Fibroblast of lung (primary cell): ENCODE measurements around the gene NUBP1. TPM values are rescaled to one million over a fixed set of nuclear protein-coding genes. Genes with fewer than 3 reads are reported as not detected.

Experiments
- DNase-seq, 2 donors: peaks; one replicate each; pipeline versions ENCODE4 v3.0.0 to v3.0.0-alpha.2; 2010; ENCODE audit warnings: low read depth in 2 of 2
- H2AFZ ChIP-seq: 2 replicates; pipeline ENCODE4 v1.5.1; 2012; ENCODE audit warnings: low read length, control low read depth, inconsistent platforms
- H3K27ac ChIP-seq: 2 replicates; pipeline ENCODE4 v1.5.1; 2011; ENCODE audit warnings: low read length, control low read depth; ENCODE audit not compliant: insufficient read depth
- H3K27me3 ChIP-seq: 2 replicates; pipeline ENCODE4 v1.5.1; 2011; ENCODE audit warnings: mild to moderate bottlenecking, low read length; ENCODE audit not compliant: control insufficient read depth, insufficient read depth
- H3K36me3 ChIP-seq: 2 replicates; pipeline ENCODE4 v1.5.1; 2011; ENCODE audit warnings: low read length; ENCODE audit not compliant: control insufficient read depth, insufficient read depth
- H3K4me1 ChIP-seq: 2 replicates; pipeline ENCODE4 v1.5.1; 2011; ENCODE audit warnings: low read length; ENCODE audit not compliant: control insufficient read depth, insufficient read depth; ENCODE audit errors: extremely low read depth
- H3K4me2 ChIP-seq: 2 replicates; pipeline ENCODE4 v1.5.1; 2011; ENCODE audit warnings: low read length, control low read depth; ENCODE audit not compliant: insufficient read depth; ENCODE audit errors: extremely low read depth
- H3K4me3 ChIP-seq, 4 experiments: fragments of 200-600 bp in 1 of 4; sonication (generic) in 1 of 4; replicated peaks in 1 of 4; 2 replicates each; pipeline ENCODE4 v1.5.1; 2011 to 2016; ENCODE audit warnings: low read length in 4 of 4, low read depth in 3 of 4, mild to moderate bottlenecking in 3 of 4, control low read depth in 2 of 4, inconsistent platforms in 1 of 4, mixed read lengths in 1 of 4; ENCODE audit not compliant: insufficient read depth in 1 of 4; ENCODE audit errors: control extremely low read depth in 1 of 4
- H3K79me2 ChIP-seq: 2 replicates; pipeline ENCODE4 v1.5.1; 2012; ENCODE audit warnings: mild to moderate bottlenecking, low read length, inconsistent platforms; ENCODE audit not compliant: control insufficient read depth, insufficient read depth
- H3K9ac ChIP-seq: 2 replicates; pipeline ENCODE4 v1.5.1; 2011; ENCODE audit warnings: mild to moderate bottlenecking, low read length, control low read depth; ENCODE audit not compliant: insufficient read depth
- H3K9me3 ChIP-seq: 2 replicates; pipeline ENCODE4 v1.5.1; 2012; ENCODE audit warnings: low read depth, low read length; ENCODE audit not compliant: control insufficient read depth, insufficient read depth
- H4K20me1 ChIP-seq: 2 replicates; pipeline ENCODE4 v1.5.1; 2011; ENCODE audit warnings: low read length; ENCODE audit not compliant: control insufficient read depth, insufficient read depth; ENCODE audit errors: extremely low read depth
- EZH2 ChIP-seq: IDR thresholded peaks from 2 replicates; pipeline ENCODE4 v1.5.1; 2012; ENCODE audit warnings: low read length, control low read depth, mild to moderate bottlenecking; ENCODE audit errors: missing control alignments
- polyA plus RNA-seq, 2 donors: library from polyadenylated mRNA; depleted of rRNA in 1 of 2; stranded (reverse) in 1 of 2; unstranded in 1 of 2; fragments of >200 nt; gene quantifications; 2 replicates each; pipeline ENCODE4 v1.2.1, GENCODE V29; 2011 to 2012; ENCODE audit warnings: missing spikeins in 1 of 2
- total RNA-seq: library from RNA; depleted of rRNA; stranded (reverse); fragments of >200 nt; gene quantifications from 2 replicates; pipeline ENCODE4 v1.2.1, GENCODE V29; 2014
- TF ChIP-seq, protein P1 (sequence below), 2 donors: IDR thresholded peaks in 1 of 2; conservative IDR thresholded peaks in 1 of 2; 1 replicate in 1 of 2; 2 replicates in 1 of 2; pipeline ENCODE4 v1.5.1; 2011 to 2012; ENCODE audit warnings: low read length in 2 of 2, control low read depth in 1 of 2, inconsistent platforms in 1 of 2, low read depth in 1 of 2, mild to moderate bottlenecking in 1 of 2

Gene NUBP1
- total and polyA plus RNA-seq, 2 donors (not counting 1 experiment from before 2014, with no cell fraction given) = 16.7 to 29.7 TPM

DNA sequence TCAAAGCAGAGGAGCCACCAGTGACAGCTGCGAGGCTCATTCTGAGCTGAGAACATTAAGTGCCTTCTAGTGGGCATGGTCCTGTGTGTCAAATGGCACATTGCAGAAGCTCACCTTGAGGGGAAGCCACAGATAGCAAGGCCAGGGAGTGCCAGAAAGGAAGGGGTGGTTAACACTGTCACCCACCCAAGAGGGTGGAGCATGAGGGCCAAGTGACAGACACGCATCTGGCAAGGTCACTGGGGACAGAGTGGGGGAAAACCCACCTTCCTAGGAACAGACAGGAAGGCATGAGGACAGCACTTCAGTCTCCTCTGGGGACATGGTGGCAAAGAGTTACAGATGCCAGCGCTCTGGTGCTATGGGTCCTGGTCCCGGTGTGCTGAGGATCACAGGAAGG is 22.1 kb downstream of the NUBP1 start:
- Histone ChIP-seq H3K9ac (no peak overlapping the region), H3K79me2 (no peaks in the 10 kb centered on the region), H4K20me1 (no peaks in the 10 kb centered on the region), H3K9me3 (no peaks in the 10 kb centered on the region), H2AFZ (no peak overlapping the region), H3K36me3 (peaks cover 10% of the 10 kb centered on the region), H3K27me3 (no peaks in the 10 kb centered on the region), H3K27ac (no peak overlapping the region), H3K4me3 (no peak overlapping the region), H3K4me2 (no peak overlapping the region), H3K4me1 (no peaks in the 10 kb centered on the region)
- no peak for TF ChIP-seq EZH2
- TF ChIP-seq, protein P1, sequence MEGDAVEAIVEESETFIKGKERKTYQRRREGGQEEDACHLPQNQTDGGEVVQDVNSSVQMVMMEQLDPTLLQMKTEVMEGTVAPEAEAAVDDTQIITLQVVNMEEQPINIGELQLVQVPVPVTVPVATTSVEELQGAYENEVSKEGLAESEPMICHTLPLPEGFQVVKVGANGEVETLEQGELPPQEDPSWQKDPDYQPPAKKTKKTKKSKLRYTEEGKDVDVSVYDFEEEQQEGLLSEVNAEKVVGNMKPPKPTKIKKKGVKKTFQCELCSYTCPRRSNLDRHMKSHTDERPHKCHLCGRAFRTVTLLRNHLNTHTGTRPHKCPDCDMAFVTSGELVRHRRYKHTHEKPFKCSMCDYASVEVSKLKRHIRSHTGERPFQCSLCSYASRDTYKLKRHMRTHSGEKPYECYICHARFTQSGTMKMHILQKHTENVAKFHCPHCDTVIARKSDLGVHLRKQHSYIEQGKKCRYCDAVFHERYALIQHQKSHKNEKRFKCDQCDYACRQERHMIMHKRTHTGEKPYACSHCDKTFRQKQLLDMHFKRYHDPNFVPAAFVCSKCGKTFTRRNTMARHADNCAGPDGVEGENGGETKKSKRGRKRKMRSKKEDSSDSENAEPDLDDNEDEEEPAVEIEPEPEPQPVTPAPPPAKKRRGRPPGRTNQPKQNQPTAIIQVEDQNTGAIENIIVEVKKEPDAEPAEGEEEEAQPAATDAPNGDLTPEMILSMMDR (conservative IDR thresholded peaks at IDR 0.05 in 1 of 2, IDR thresholded peaks at IDR 0.05 in 1 of 2; ENCODE audit: low read depth in 1 of 2, low read length in 2 of 2) = no peak
- no peak for DNase-seq

DNA sequence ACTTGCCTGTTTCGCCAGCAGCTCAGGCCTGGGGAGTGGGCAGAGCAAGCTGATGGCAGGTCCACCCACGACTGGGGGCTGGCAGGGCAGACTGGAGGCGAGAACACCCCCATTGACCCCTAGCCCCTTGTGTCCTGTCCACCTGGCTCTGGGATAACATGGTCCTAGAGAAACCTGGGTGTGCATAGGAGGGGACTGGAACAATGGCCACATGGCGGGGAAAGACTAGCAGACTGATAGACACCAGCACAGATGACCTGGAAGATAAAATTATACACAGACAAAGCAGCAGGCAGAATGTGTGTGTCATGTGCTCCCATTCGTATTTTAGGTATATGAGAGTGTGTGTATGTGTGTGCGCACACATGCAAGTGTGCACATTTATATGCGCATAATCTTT is 23.5 kb downstream of the NUBP1 start:
- H3K4me2 ChIP-seq = no peak overlapping the region
- no peaks in the 10 kb centered on the region for H3K9me3 ChIP-seq
- TF ChIP-seq, protein P1 (conservative IDR thresholded peaks at IDR 0.05 in 1 of 2, IDR thresholded peaks at IDR 0.05 in 1 of 2; ENCODE audit: low read depth in 1 of 2, low read length in 2 of 2) = no peak
- no peak for TF ChIP-seq EZH2
- no peak overlapping the region for H2AFZ ChIP-seq
- H3K27me3 ChIP-seq = no peaks in the 10 kb centered on the region
- no peak for DNase-seq
- H3K27ac ChIP-seq = no peak overlapping the region
- peaks cover 6% of the 10 kb centered on the region for H3K36me3 ChIP-seq
- no peak overlapping the region for H3K4me3 ChIP-seq
- H3K9ac ChIP-seq = no peak overlapping the region
- H4K20me1 ChIP-seq = no peaks in the 10 kb centered on the region
- no peaks in the 10 kb centered on the region for H3K79me2 ChIP-seq
- no peaks in the 10 kb centered on the region for H3K4me1 ChIP-seq

DNA sequence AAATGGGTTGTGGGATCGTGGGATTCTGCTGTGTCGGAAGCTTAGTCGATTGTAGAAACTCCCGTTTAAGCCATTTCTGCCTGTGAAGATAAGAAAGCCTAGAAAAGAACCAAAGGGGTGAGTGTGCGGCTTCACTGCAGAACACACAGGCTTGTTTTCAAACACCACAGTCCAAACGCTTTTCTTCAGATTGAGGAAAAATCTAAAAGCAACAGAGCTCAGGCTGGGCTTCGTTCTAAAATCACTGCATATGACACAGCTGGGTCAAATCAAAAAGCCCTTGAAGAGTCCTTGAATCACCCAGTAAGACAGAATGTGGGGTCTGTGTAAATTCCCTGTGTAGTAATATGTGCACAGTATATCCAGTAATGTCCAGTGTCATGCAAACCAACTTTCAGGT is 25.7 kb downstream of the NUBP1 start:
- H3K4me3 ChIP-seq = no peak overlapping the region
- H3K27me3 ChIP-seq = no peaks in the 10 kb centered on the region
- H3K9me3 ChIP-seq = no peaks in the 10 kb centered on the region
- H2AFZ ChIP-seq = no peak overlapping the region
- no peak overlapping the region for H3K4me2 ChIP-seq
- H3K4me1 ChIP-seq = no peaks in the 10 kb centered on the region
- H3K79me2 ChIP-seq = no peaks in the 10 kb centered on the region
- TF ChIP-seq EZH2 = no peak
- TF ChIP-seq, protein P1 (conservative IDR thresholded peaks at IDR 0.05 in 1 of 2, IDR thresholded peaks at IDR 0.05 in 1 of 2; ENCODE audit: low read depth in 1 of 2, low read length in 2 of 2) = no peak
- H3K36me3 ChIP-seq = peaks cover 3% of the 10 kb centered on the region
- H3K27ac ChIP-seq = no peak overlapping the region
- DNase-seq = no peak
- no peak overlapping the region for H3K9ac ChIP-seq
- no peaks in the 10 kb centered on the region for H4K20me1 ChIP-seq
